Lower lobe of right lung (tissue), 2 donors: ENCODE data around the gene PPOX. TPM values are rescaled to one million over a fixed set of nuclear protein-coding genes. Genes with fewer than 3 reads are reported as not detected.
A peak's percentile ranks its signal among the peaks of the same experiment; 100 is the strongest.

ENCODE experiments used
- ATAC-seq, 2 donors: fragments of 200-7000 bp; cut with Tn5 transposase; one replicate each; pipeline ENCODE4 v1.9.1; 2020 to 2022; ENCODE audit warnings: mild to moderate bottlenecking in 2 of 2, moderate library complexity in 2 of 2
- DNase-seq: peaks from one replicate; pipeline ENCODE4 v3.0.0-alpha.2; 2020
- H3K27ac ChIP-seq: fragments of 200-600 bp; one replicate; pipeline ENCODE4 v1.8.0; 2022
- H3K27me3 ChIP-seq: fragments of 200-600 bp; one replicate; pipeline ENCODE4 v1.8.0; 2022; ENCODE audit warnings: low read depth
- H3K36me3 ChIP-seq: fragments of 200-600 bp; one replicate; pipeline ENCODE4 v1.8.0; 2022; ENCODE audit warnings: mild to moderate bottlenecking
- H3K4me1 ChIP-seq: fragments of 200-600 bp; one replicate; pipeline ENCODE4 v1.8.0; 2022
- H3K4me3 ChIP-seq: fragments of 200-600 bp; one replicate; pipeline ENCODE4 v1.8.0; 2022; ENCODE audit warnings: mild to moderate bottlenecking
- H3K9me3 ChIP-seq: fragments of 200-600 bp; one replicate; pipeline ENCODE4 v1.8.0; 2022
- intact Hi-C: fragments of 100-400 bp; cut with DNase I; formaldehyde crosslinking; loops from one replicate; pipeline ENCODE4 v1.11.0; 2022
- long read RNA-seq: library from polyadenylated mRNA; unstranded; transcript quantifications from one replicate; pipeline ENCODE4 v2.0.0, GENCODE V29; 2021
- total RNA-seq: library from RNA; stranded (reverse); fragmentation: NEBNext Ultra II Directional; extraction: Animal tissue kit (Norgen Biotek cat#: 25700); gene quantifications from one replicate; pipeline ENCODE4 v1.2.1, GENCODE V29; 2021
- TF ChIP-seq, protein P1 (sequence below): fragments of 200-600 bp; IDR thresholded peaks from one replicate; pipeline ENCODE4 v1.8.0; 2022; ENCODE audit warnings: antibody characterized with exemption, mild to moderate bottlenecking
- donor health status: DM: no; HTN: yes; CAD: no; lungs with severe emphysema.

Gene PPOX
- total RNA-seq, result 24.1 TPM
- long read RNA-seq, transcript PPOX-202 (13 exons, 1,740 nt), result major isoform, 11 of 37 reads
- long read RNA-seq, partial matches to known transcripts, result 3 of 37 reads
- long read RNA-seq, other reads (novel, unspliced or antisense), result 22 of 37 reads

GRCh38 chr1:161165742-161166668, at the start of gene PPOX:
TSS of gene PPOX (plus strand) at chr1:161166426. CDS start at chr1:161166848, 422 bp downstream.
- peak; percentile 98 for DNase-seq
- intact Hi-C loops, result no loop called here
- Histone ChIP-seq H3K4me3 (peak within 1 kb of the TSS; percentile 78), H3K36me3 (peaks cover 55% of the 10 kb centered on the region), H3K27me3 (no peaks in the 10 kb centered on the region), H3K9me3 (no peaks in the 10 kb centered on the region), H3K27ac (peak within 1 kb of the TSS; percentile 94), H3K4me1 (peaks cover 32% of the 10 kb centered on the region)
- ATAC-seq, result peak; percentile 97 to 98
- TF ChIP-seq, protein P1, sequence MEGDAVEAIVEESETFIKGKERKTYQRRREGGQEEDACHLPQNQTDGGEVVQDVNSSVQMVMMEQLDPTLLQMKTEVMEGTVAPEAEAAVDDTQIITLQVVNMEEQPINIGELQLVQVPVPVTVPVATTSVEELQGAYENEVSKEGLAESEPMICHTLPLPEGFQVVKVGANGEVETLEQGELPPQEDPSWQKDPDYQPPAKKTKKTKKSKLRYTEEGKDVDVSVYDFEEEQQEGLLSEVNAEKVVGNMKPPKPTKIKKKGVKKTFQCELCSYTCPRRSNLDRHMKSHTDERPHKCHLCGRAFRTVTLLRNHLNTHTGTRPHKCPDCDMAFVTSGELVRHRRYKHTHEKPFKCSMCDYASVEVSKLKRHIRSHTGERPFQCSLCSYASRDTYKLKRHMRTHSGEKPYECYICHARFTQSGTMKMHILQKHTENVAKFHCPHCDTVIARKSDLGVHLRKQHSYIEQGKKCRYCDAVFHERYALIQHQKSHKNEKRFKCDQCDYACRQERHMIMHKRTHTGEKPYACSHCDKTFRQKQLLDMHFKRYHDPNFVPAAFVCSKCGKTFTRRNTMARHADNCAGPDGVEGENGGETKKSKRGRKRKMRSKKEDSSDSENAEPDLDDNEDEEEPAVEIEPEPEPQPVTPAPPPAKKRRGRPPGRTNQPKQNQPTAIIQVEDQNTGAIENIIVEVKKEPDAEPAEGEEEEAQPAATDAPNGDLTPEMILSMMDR, result peak; percentile 39

GRCh38 chr1:161117759-161118581, 48.3 kb upstream of the PPOX start, which contains the start of the genes NIT1 and PFDN2:
TSS of gene NIT1 (plus strand) at chr1:161118105. CDS start at chr1:161118177, 72 bp downstream.
TSS of gene PFDN2 (minus strand) at chr1:161118037. CDS start at chr1:161118026, 11 bp downstream.
- intact Hi-C loops, result no loop called here

GRCh38 chr1:161119092-161119903, 46.9 kb upstream of the PPOX start:
- no peak for DNase-seq
- intact Hi-C loops, result no loop called here
- Histone ChIP-seq H3K36me3 (peaks cover 60% of the 10 kb centered on the region), H3K9me3 (no peaks in the 10 kb centered on the region), H3K27me3 (no peaks in the 10 kb centered on the region), H3K27ac (peak overlapping the region; percentile 87), H3K4me1 (peaks cover 69% of the 10 kb centered on the region), H3K4me3 (peak overlapping the region; percentile 83)
- TF ChIP-seq, protein P1, result no peak
- peak; percentile 34 to 45 for ATAC-seq

More at GRCh38 chr1:161117759-161118581, 48.3 kb upstream of the PPOX start, which contains the start of the genes NIT1 and PFDN2:
- Histone ChIP-seq H3K36me3 (peaks cover 47% of the 10 kb centered on the region), H3K4me3 (peak within 1 kb of the TSS; percentile 83), H3K4me1 (peaks cover 83% of the 10 kb centered on the region), H3K9me3 (no peaks in the 10 kb centered on the region), H3K27ac (peak within 1 kb of the TSS; percentile 87), H3K27me3 (no peaks in the 10 kb centered on the region)
- ATAC-seq, result peak; percentile 93 to 97
- peak; percentile 92 for DNase-seq
- TF ChIP-seq, protein P1, result no peak

- Histone ChIP-seq H3K27me3 (no peaks in the 10 kb centered on the region), H3K9me3 (no peaks in the 10 kb centered on the region), H3K36me3 (peaks cover 69% of the 10 kb centered on the region), H3K27ac (peak overlapping the region; percentile 87), H3K4me3 (no peak overlapping the region), H3K4me1 (peaks cover 55% of the 10 kb centered on the region)
- TF ChIP-seq, protein P1, result no peak
- no peak for DNase-seq
- no peak for ATAC-seq
- intact Hi-C loops, result no loop called here
Observed at GRCh38 chr1:161121042-161121650, 45.1 kb upstream of the PPOX start.
